Aorta (tissue), 5 donors: Measurements from ENCODE around the gene LANCL3. TPM values are rescaled to one million over a fixed set of nuclear protein-coding genes. Genes with fewer than 3 reads are reported as not detected.
"Not testable (repeated sequence)": the region's sequence is repeated elsewhere in the genome, so short reads cannot be mapped to it uniquely, and the experiment has no call there.

Source experiments
- ATAC-seq: fragments of 200-7000 bp; cut with Tn5 transposase; one replicate; pipeline ENCODE4 v1.9.1; 2022; ENCODE audit warnings: moderate library complexity; ENCODE audit not compliant: low FRiP score
- DNase-seq, 2 donors: peaks; one replicate each; pipeline ENCODE4 v3.0.0-alpha.2; 2020
- H3K27ac ChIP-seq, 2 donors: one replicate each; pipeline ENCODE4 v1.5.1; 2013; ENCODE audit warnings: low read length in 2 of 2, mild to moderate bottlenecking in 2 of 2, moderate library complexity in 2 of 2, control low read depth in 1 of 2, inconsistent platforms in 1 of 2, low read depth in 1 of 2
- H3K27me3 ChIP-seq, 2 donors: one replicate each; pipeline ENCODE4 v1.6.1; 2013; ENCODE audit warnings: control low read depth in 1 of 2, low read length in 1 of 2, mild to moderate bottlenecking in 1 of 2, moderate library complexity in 1 of 2; ENCODE audit not compliant: insufficient read depth in 2 of 2, control insufficient read depth in 1 of 2
- H3K36me3 ChIP-seq, 2 donors: one replicate each; pipeline ENCODE4 v1.6.1; 2013; ENCODE audit warnings: control low read depth in 1 of 2, low read length in 1 of 2, mild to moderate bottlenecking in 1 of 2; ENCODE audit not compliant: insufficient read depth in 2 of 2, control insufficient read depth in 1 of 2
- H3K4me1 ChIP-seq, 2 donors: one replicate each; pipeline ENCODE4 v1.6.1; 2013; ENCODE audit warnings: low read length in 2 of 2, control low read depth in 1 of 2, mild to moderate bottlenecking in 1 of 2, moderate library complexity in 1 of 2; ENCODE audit not compliant: insufficient read depth in 2 of 2, control insufficient read depth in 1 of 2
- H3K4me3 ChIP-seq, 2 donors: one replicate each; pipeline ENCODE4 v1.5.1; 2013; ENCODE audit warnings: low read length in 2 of 2, control low read depth in 1 of 2, mild to moderate bottlenecking in 1 of 2
- H3K9me3 ChIP-seq: one replicate; pipeline ENCODE4 v1.6.1; 2013; ENCODE audit warnings: mild to moderate bottlenecking, low read length; ENCODE audit not compliant: control insufficient read depth
- WGBS, 2 donors: extraction: QIAGEN DNeasy Blood & Tissue Kit; methylation state at CpG; one replicate each; pipeline ENCODE4 v1.1.7; 2013; 5-methylcytosine and 5-hydroxymethylcytosine counted together
- intact Hi-C, 2 donors: fragments of 100-400 bp; cut with DNase I; formaldehyde crosslinking; loops; one replicate each; pipeline versions ENCODE4 v1.14.2 to v1.15.0; 2022
- polyA plus RNA-seq, 2 donors: library from polyadenylated mRNA; stranded (reverse); fragments of 200-250 nt; gene quantifications; one replicate each; pipeline ENCODE4 v1.2.3, GENCODE V29; 2013
- total RNA-seq, 2 donors: library from RNA; stranded (reverse); fragmentation: NEBNext Ultra II Directional; extraction: Animal tissue kit (Norgen Biotek cat#: 25700); gene quantifications; one replicate each; pipeline ENCODE4 v1.2.1, GENCODE V29; 2021
- donor health status: healthy with polysubstance abuse.
- donor health status: Bipolar disorder and iron deficiency.
- donor health status: DM: no; HTN: no; CAD: no.
- donor health status: DM: no; HTN: no; CAD: no.
- donor health status: DM: yes; HTN: yes; CAD: no.

LANCL3 gene
- total and polyA plus RNA-seq, 4 donors, result 0.03 to 2.2 (median 0.61) TPM

DNA sequence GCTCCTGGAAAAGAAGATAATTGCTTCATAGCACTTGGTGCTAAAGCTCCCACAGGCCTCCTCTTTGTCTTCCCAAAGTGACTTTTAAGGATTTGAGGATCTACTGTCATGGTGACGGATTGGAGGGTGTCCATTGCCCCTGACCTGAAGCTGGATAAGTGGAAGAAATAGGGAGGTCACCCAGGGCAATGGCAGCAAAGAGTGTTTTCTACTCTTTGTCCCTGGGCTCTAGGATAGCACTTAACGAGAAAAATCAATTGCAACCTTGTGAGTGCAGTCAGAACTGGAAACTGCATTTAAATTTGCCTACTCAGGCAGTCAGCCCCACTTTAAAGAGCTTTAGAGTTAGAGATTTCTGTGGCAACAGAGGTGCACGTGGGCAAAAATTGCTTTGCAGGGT lies 70.4 kb downstream of the LANCL3 start:
- H3K27ac ChIP-seq, result no peak overlapping the region
- no peaks in the 10 kb centered on the region for H3K9me3 ChIP-seq
- ATAC-seq (no peak), DNase-seq (no peak)
- no peak overlapping the region for H3K4me3 ChIP-seq
- H3K27me3 ChIP-seq, result no peaks in the 10 kb centered on the region
- 57 to 91% methylated on average over 3 of the region's 3 CpGs for WGBS, 2 donors
- H3K36me3 ChIP-seq, result no peaks in the 10 kb centered on the region
- H3K4me1 ChIP-seq, result no peaks in the 10 kb centered on the region
- intact Hi-C loops, result no loop called here

DNA sequence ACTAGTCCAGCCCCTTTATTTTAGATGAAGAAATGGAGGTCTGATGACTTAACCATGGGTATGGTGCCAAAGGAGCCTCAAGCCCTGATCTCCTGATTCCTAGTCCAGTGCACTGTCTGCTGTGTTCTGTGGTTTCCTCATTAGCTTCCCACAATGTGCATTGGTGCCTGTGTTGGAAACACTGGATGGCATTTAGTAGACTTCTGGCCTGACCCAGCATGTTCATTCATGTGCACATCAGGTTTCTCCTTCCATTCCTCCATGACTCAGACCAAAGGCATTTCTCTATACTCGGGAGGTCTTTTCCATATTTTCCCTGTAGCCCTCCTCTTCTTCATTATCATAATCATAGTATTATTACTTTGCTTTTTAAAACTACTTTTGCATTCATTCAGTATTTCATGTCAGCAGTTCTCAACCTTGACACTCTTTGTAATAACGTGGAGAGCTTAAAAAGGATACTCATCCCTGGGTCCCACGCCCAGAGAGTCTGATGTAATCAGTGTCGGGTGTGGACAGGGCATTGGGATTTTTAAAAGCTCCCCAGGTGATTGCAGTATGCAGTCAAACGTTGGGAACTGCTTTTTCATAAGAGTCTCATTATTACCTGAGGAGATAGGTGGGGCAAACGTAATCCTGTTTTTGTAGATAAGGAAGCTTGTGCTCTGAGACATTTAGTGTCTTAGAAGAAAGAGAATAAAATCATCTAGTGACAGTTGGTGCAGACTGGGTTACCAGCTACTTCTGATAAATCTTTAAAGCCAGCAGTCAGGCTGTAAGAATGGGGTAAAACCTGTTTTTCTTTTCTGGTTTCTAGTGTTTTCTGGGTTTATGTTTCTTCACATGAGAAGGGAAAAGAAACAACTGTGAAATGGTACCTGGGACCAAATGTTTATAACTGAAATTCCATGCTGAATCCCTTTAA lies 73.2 kb downstream of the LANCL3 start:
- Histone ChIP-seq H3K9me3 (no peaks in the 10 kb centered on the region), H3K36me3 (no peaks in the 10 kb centered on the region), H3K4me1 (no peaks in the 10 kb centered on the region), H3K27ac (no peak overlapping the region), H3K27me3 (no peaks in the 10 kb centered on the region), H3K4me3 (no peak overlapping the region)
- DNase-seq (no peak), ATAC-seq (no peak)
- intact Hi-C loops, result no loop called here
- WGBS, 2 donors, result 52 to 54% methylated on average over 6 of the region's 6 CpGs

DNA sequence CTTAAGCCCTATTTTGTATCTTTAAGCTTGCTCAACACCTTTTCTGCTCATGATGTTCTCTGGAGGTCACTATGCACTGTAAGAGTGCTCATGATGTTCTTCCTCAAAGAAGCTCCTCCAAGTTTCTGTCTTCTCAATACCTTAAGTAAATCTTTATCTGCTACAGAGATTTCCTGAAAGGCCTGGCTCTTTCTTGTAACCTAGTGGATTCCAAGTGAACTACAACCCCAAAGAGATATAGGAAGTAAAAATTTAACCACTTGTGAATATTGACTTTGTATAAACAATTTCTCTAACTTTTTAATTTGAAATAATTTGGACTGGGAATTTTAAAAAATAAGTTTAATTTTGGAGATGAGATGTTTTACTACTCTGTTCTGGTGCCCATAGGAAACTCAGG lies 74.8 kb downstream of the LANCL3 start:
- no peaks in the 10 kb centered on the region for H3K36me3 ChIP-seq
- no peak overlapping the region for H3K4me3 ChIP-seq
- H3K27ac ChIP-seq, result no peak overlapping the region
- no peaks in the 10 kb centered on the region for H3K27me3 ChIP-seq
- ATAC-seq (no peak), DNase-seq (no peak)
- no peaks in the 10 kb centered on the region for H3K4me1 ChIP-seq
- no peaks in the 10 kb centered on the region for H3K9me3 ChIP-seq
- intact Hi-C loops, result no loop called here

DNA sequence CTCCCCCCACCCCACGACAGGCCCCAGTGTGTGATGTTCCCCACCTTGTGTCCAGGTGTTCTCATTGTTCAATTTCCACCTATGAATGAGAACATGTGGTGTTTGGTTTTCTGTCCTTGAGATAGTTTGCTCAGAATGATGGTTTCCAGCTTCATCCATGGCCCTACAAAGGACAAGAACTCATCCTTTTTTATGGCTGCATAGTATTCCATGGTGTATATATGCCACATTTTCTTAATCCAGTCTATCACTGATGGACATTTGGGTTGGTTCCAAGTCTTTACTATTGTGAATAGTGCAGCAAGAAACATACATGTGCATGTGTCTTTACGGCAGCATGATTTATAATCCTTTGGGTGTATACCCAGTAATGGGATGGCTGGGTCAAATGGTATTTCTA lies 79.4 kb downstream of the LANCL3 start:
- H3K9me3 ChIP-seq, H3K27me3 ChIP-seq, H3K4me3 ChIP-seq, H3K36me3 ChIP-seq, ATAC-seq, DNase-seq, H3K4me1 ChIP-seq, H3K27ac ChIP-seq, intact Hi-C loops: not testable (repeated sequence)
- WGBS, 2 donors, result 86 to 93% methylated on average over 2 of the region's 2 CpGs

DNA sequence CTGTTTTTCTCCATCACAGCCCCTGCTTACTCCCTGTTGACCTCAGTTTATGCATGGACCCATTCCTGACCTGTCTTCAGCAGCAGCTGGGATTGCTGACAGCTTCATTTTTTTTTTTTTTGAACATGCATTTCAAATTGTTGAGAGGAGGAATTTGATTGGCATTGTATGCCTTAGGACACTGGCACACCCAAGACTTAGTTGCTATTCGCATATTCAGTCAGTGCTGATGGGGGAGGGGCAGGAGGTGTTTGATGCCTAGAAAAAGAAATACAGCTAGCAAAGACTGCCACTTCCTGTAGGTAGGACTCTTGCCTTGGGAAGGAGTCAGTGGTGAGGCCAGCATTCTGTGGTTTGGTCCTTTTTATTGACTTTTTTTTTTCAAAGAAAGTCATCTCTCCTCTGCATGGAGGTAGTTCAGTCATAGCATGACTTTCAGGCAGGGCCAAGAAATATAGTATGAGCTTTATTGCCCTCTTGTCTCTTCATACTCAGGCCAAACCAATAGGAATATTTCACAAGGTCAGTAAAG lies 80.5 kb downstream of the LANCL3 start:
- no peak for ATAC-seq
- 71 to 96% methylated on average over 1 of the region's 1 CpG for WGBS, 2 donors
- Histone ChIP-seq H3K27ac (no peak overlapping the region), H3K27me3 (no peaks in the 10 kb centered on the region), H3K4me3 (no peak overlapping the region), H3K4me1 (no peaks in the 10 kb centered on the region), H3K36me3 (no peaks in the 10 kb centered on the region), H3K9me3 (no peaks in the 10 kb centered on the region)
- intact Hi-C loops, result no loop called here
- DNase-seq, result no peak

DNA sequence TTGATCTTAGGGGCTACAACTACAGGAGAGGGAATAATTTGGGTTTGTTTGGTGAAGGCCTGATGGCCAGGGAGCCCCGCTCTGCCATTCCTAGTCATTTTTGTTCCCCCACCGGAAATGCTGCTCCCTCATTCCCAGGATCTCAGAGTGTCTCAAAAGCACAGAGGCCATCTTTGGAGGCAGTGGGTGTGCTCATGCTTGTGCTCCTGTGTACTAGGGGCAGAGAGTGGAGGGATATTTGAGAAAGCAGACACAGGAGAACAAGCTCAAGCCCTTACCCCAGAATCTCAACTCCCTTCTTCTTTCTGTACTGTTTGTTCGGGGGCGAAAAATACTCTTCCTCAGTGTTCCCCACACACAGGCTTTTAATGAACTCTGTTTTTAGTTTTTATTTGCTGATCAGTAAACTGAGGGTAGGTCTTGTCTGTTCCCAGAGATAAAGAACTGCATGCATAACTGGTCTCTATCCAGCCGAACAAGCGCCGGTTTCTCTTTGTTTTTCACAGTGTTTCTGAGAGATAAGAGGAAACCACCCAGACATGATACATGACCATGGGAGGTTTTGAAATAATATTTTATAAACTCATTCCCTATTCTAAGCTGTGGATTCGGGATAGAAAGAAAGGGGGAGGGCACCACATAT lies 81.2 kb downstream of the LANCL3 start:
- Histone ChIP-seq H3K4me1 (no peaks in the 10 kb centered on the region), H3K9me3 (no peaks in the 10 kb centered on the region), H3K27me3 (no peaks in the 10 kb centered on the region), H3K27ac (no peak overlapping the region), H3K4me3 (no peak overlapping the region), H3K36me3 (no peaks in the 10 kb centered on the region)
- intact Hi-C loops, result no loop called here
- ATAC-seq (no peak), DNase-seq (no peak)
- WGBS, 2 donors, result 84 to 90% methylated on average over 8 of the region's 8 CpGs

DNA sequence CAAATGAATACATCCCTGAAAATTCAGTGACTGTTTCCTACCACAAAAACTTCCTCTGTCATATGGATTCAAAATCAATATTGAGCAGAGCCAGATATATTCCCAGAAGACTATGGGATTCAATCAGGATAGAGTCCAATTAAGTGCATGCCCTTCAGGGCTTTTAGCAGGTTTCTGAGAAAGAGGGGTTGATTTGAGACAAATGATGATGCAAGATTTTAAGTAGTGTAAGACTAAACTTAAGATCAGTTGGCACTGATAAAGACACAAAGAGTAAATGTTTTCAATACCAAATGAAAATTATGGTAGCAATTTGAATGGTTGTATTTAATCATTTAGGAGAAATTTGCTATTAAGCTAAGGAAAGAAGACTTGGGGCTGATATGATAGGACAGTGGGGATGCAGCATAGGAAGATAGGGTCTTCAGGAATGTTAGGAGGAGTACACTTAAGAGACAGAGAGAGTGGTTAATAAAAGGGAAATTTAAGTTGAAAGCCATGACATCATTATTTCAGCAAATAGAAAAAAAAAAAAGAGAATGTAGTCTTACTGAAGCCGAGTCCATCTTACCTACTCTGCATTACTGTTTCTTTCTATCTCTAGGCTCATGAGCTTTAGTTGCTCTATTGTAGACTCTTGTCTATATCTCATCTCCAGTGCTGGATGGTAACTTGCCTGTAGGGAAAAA lies 82.1 kb downstream of the LANCL3 start:
- intact Hi-C loops, result no loop called here
- H3K9me3 ChIP-seq, result no peaks in the 10 kb centered on the region
- 63 to 88% methylated on average over 1 of the region's 1 CpG for WGBS, 2 donors
- DNase-seq (no peak), ATAC-seq (no peak)
- H3K4me3 ChIP-seq, result no peak overlapping the region
- no peaks in the 10 kb centered on the region for H3K36me3 ChIP-seq
- H3K4me1 ChIP-seq, result no peaks in the 10 kb centered on the region
- H3K27me3 ChIP-seq, result no peaks in the 10 kb centered on the region
- no peak overlapping the region for H3K27ac ChIP-seq

DNA sequence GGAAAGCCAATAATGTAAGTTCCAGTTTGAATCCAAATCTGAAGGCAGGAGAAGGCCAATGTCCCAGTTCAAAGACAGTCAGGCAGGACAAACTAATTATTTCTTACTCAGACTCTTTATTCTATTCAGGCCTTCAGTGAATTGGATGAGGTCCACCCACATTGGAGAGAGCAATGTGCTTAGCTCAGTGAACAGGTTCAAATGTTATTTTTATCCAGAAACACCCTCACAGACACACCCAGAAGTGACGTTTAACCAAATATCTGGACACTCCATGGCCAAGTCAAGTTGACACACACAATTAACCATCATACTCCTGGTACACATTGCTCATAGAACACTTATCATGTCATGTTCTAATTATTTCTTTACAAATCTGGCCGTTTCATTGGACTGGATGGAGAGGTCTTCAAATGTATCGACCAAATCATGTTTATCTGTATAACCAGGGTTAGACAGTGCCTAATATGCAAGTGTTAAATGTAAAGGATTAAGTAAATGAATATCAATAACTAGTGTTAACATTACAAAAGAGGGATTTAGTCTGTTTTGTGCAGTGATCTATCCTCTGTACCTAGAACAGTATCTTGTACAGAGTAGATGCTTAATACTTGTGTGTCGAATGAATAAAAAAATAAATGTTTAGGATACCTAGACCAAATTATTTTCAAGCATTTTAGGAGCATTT lies 87.0 kb downstream of the LANCL3 start:
- no peaks in the 10 kb centered on the region for H3K36me3 ChIP-seq
- intact Hi-C loops, result no loop called here
- 68 to 77% methylated on average over 4 of the region's 4 CpGs for WGBS, 2 donors
- no peak overlapping the region for H3K27ac ChIP-seq
- H3K9me3 ChIP-seq, result no peaks in the 10 kb centered on the region
- ATAC-seq (no peak), DNase-seq (no peak)
- H3K4me3 ChIP-seq, result no peak overlapping the region
- H3K27me3 ChIP-seq, result no peaks in the 10 kb centered on the region
- no peaks in the 10 kb centered on the region for H3K4me1 ChIP-seq
